Central memory CD8-positive, alpha-beta T cell (primary cell): ENCODE results near the gene LGALS9.
"Not testable (repeated sequence)": the region's sequence is repeated elsewhere in the genome, so short reads cannot be mapped to it uniquely, and the experiment has no call there.

Experiments used
- ATAC-seq: fragments of 150-1000 bp; cut with Tn5 transposase; replicated peaks from 2 replicates; pipeline ENCODE4 v1.10.0; 2022; ENCODE audit warnings: mild to moderate bottlenecking, moderate FRiP score, moderate number of reproducible peaks; ENCODE audit not compliant: poor library complexity, severe bottlenecking; ENCODE audit errors: extremely low read depth
- DNase-seq, 2 donors: peaks; one replicate each; pipeline ENCODE4 v3.0.0; 2021; ENCODE audit warnings: low spot score in 2 of 2
- H3K27ac Mint-ChIP-seq: one replicate; pipeline ENCODE4 v1.8.0; 2022; ENCODE audit warnings: low read depth, mild to moderate bottlenecking, moderate library complexity, mixed read lengths
- H3K27me3 Mint-ChIP-seq: one replicate; pipeline ENCODE4 v1.8.0; 2022; ENCODE audit warnings: mixed read lengths
- H3K36me3 Mint-ChIP-seq: one replicate; pipeline ENCODE4 v1.8.0; 2022; ENCODE audit warnings: mild to moderate bottlenecking, moderate library complexity, mixed read lengths; ENCODE audit not compliant: insufficient read depth
- H3K4me1 Mint-ChIP-seq: one replicate; pipeline ENCODE4 v1.8.0; 2022; ENCODE audit warnings: mixed read lengths
- H3K4me3 Mint-ChIP-seq: one replicate; pipeline ENCODE4 v1.8.0; 2022; ENCODE audit warnings: mild to moderate bottlenecking, moderate library complexity, mixed read lengths
- H3K9me3 Mint-ChIP-seq: one replicate; pipeline ENCODE4 v1.8.0; 2022; ENCODE audit warnings: mixed read lengths

The LGALS9 gene

GRCh38 chr17:27651411-27652345 is 20.7 kb downstream of the LGALS9 start:
- Mint-ChIP-seq H3K27me3 (no peaks in the 10 kb centered on the region), H3K4me1 (peaks cover 12% of the 10 kb centered on the region), H3K36me3 (peaks cover 6% of the 10 kb centered on the region), H3K9me3 (no peaks in the 10 kb centered on the region), H3K4me3 (no peak overlapping the region), H3K27ac (no peak overlapping the region)
- ATAC-seq: no peak
- peak; percentile 42 to 66 for DNase-seq

- H3K36me3 Mint-ChIP-seq, H3K27me3 Mint-ChIP-seq, ATAC-seq, DNase-seq, H3K27ac Mint-ChIP-seq, H3K4me3 Mint-ChIP-seq, H3K9me3 Mint-ChIP-seq: not testable (repeated sequence)
- H3K4me1 Mint-ChIP-seq: peaks cover 12% of the 10 kb centered on the region
Measured at GRCh38 chr17:27653449-27653971, 22.5 kb downstream of the LGALS9 start.

DNA sequence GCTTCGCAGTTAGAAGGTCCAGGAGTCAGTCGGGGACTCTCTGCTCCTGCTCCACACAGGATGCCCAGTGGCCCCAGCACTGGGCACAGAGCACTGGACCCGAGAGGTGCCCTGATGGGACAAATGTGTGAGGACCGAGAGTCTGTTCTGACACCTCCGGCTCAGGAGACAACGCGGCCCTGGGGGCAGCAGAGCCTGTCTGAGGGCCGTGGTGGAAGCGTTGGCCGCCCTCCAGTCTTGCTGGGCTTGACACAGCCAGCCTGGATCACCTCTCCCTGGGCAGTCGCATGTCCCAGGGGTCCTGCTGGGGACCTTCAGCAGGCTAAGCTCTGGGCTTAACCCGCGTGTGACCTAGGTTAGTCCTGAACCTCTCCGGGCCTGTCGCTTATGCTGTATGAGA is 23.1 kb downstream of the LGALS9 start:
- Mint-ChIP-seq H3K27ac (no peak overlapping the region), H3K9me3 (no peaks in the 10 kb centered on the region), H3K27me3 (no peaks in the 10 kb centered on the region), H3K36me3 (peaks cover 4% of the 10 kb centered on the region), H3K4me3 (no peak overlapping the region), H3K4me1 (peaks cover 12% of the 10 kb centered on the region)
- DNase-seq (no peak), ATAC-seq (no peak)

GRCh38 chr17:27654654-27655524 is 23.9 kb downstream of the LGALS9 start:
- ATAC-seq (peak; percentile 65), DNase-seq (peak; percentile 30 to 61)
- Mint-ChIP-seq H3K4me1 (peaks cover 12% of the 10 kb centered on the region), H3K9me3 (no peaks in the 10 kb centered on the region), H3K4me3 (no peak overlapping the region), H3K36me3 (peaks cover 4% of the 10 kb centered on the region), H3K27me3 (no peaks in the 10 kb centered on the region), H3K27ac (no peak overlapping the region)

- not testable (repeated sequence) for H3K4me3 Mint-ChIP-seq, H3K27ac Mint-ChIP-seq, DNase-seq, ATAC-seq, H3K9me3 Mint-ChIP-seq, H3K36me3 Mint-ChIP-seq, H3K27me3 Mint-ChIP-seq
- H3K4me1 Mint-ChIP-seq: peaks cover 12% of the 10 kb centered on the region
Measured at GRCh38 chr17:27655525-27656111, 24.6 kb downstream of the LGALS9 start.

- not testable (repeated sequence) for H3K36me3 Mint-ChIP-seq, DNase-seq, H3K27me3 Mint-ChIP-seq, H3K4me1 Mint-ChIP-seq, H3K27ac Mint-ChIP-seq, ATAC-seq, H3K9me3 Mint-ChIP-seq, H3K4me3 Mint-ChIP-seq
Measured at GRCh38 chr17:27656620-27657019, 25.6 kb downstream of the LGALS9 start.

- H3K4me3 Mint-ChIP-seq: no peak overlapping the region
Measured at GRCh38 chr17:27657620-27658019, 26.6 kb downstream of the LGALS9 start.

DNA sequence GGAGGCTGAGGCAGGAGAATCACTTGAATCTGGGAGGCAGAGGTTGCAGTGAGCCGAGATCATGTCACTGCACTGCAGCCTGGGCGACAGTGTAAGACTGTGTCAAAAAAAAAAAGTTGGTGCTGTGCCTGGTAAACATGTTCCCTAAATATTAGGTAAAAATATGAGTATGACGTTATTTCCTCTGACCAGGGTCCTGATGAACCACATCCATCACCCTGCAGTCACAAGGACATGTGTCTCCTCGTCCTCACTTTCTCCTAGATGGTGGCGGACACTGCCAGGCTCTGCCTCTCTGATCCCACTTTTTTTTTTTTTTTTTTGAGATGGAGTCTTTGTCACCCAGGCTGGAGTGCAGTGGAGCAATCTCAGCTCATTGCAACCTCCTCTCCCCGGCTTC is 28.7 kb downstream of the LGALS9 start:
- Mint-ChIP-seq H3K4me3 (no peak overlapping the region), H3K27me3 (no peaks in the 10 kb centered on the region), H3K4me1 (peaks cover 3% of the 10 kb centered on the region), H3K27ac (no peak overlapping the region), H3K9me3 (no peaks in the 10 kb centered on the region), H3K36me3 (peaks cover 2% of the 10 kb centered on the region)
- ATAC-seq (no peak), DNase-seq (no peak)

More at GRCh38 chr17:27657620-27658019, 26.6 kb downstream of the LGALS9 start:
- ATAC-seq (no peak), DNase-seq (no peak)
- Mint-ChIP-seq H3K9me3 (no peaks in the 10 kb centered on the region), H3K27me3 (no peaks in the 10 kb centered on the region), H3K27ac (no peak overlapping the region), H3K4me1 (peaks cover 7% of the 10 kb centered on the region), H3K36me3 (peaks cover 4% of the 10 kb centered on the region)

GRCh38 chr17:27660436-27660835 is 29.4 kb downstream of the LGALS9 start:
- no peaks in the 10 kb centered on the region for H3K9me3 Mint-ChIP-seq
- no peak for DNase-seq
- ATAC-seq: no peak
- no peak overlapping the region for H3K4me3 Mint-ChIP-seq
- no peaks in the 10 kb centered on the region for H3K27me3 Mint-ChIP-seq
- H3K36me3 Mint-ChIP-seq: peaks cover 2% of the 10 kb centered on the region
- H3K27ac Mint-ChIP-seq: no peak overlapping the region
- H3K4me1 Mint-ChIP-seq: no peaks in the 10 kb centered on the region

GRCh38 chr17:27663936-27664605 is 33.1 kb downstream of the LGALS9 start:
- ATAC-seq: no peak

DNA sequence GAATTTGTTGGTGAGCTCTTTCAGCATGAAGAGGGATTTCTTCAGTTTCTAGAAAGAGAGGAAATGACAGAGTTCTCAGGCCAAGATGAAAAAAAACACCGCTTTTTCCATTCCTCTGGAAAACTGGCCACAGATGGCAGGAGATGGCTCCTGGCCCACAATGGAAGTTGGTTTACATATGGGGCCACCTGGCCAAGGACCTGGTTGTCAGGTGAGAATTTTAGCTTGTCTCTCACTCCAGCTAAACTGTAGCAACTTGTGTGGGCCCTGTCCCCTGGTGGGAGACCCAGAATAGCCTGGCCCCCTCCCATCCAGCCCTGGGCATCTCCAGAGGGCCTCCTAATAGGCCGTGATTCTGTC is 33.6 kb downstream of the LGALS9 start:
- Mint-ChIP-seq H3K9me3 (no peaks in the 10 kb centered on the region), H3K4me1 (no peaks in the 10 kb centered on the region), H3K27ac (no peak overlapping the region), H3K4me3 (no peak overlapping the region), H3K27me3 (no peaks in the 10 kb centered on the region), H3K36me3 (no peaks in the 10 kb centered on the region)
- ATAC-seq: no peak
- no peak for DNase-seq

More at GRCh38 chr17:27663936-27664605, 33.1 kb downstream of the LGALS9 start:
- H3K27me3 Mint-ChIP-seq: no peaks in the 10 kb centered on the region
- no peak for DNase-seq
- no peak overlapping the region for H3K4me3 Mint-ChIP-seq
- H3K4me1 Mint-ChIP-seq: no peaks in the 10 kb centered on the region
- H3K36me3 Mint-ChIP-seq: no peaks in the 10 kb centered on the region
- H3K27ac Mint-ChIP-seq: no peak overlapping the region
- no peaks in the 10 kb centered on the region for H3K9me3 Mint-ChIP-seq

DNA sequence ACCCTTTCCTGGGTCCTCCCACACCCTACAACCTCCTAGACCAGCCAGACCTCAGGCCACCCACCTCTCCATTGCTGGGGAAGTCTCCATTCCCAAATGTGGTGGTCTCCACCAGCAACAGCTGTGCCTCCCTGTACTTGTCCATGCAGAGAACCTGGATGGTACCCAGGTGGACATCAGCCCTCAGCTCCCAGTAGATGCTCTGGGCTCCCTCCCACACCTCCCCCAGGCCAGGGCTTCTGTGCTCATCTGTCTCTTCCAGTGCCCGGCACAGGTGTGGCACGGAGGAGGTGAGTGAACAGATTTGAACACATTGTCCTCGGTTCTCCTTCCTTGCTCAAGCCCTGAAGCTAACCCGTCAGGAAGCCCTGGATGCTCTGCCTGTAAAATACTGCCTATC is 34.6 kb downstream of the LGALS9 start:
- no peaks in the 10 kb centered on the region for H3K36me3 Mint-ChIP-seq
- no peaks in the 10 kb centered on the region for H3K9me3 Mint-ChIP-seq
- H3K27me3 Mint-ChIP-seq: no peaks in the 10 kb centered on the region
- no peaks in the 10 kb centered on the region for H3K4me1 Mint-ChIP-seq
- no peak overlapping the region for H3K4me3 Mint-ChIP-seq
- DNase-seq: no peak
- no peak overlapping the region for H3K27ac Mint-ChIP-seq
- ATAC-seq: no peak
